GM18867 (cell line): ENCODE data around the gene SEMA4D.

Source experiments
- ATAC-seq: cut with Tn5 transposase; IDR thresholded peaks from one replicate; pipeline ENCODE4 v1.9.1; 2021; ENCODE audit warnings: mild to moderate bottlenecking, moderate library complexity; ENCODE audit not compliant: unreplicated experiment

Gene SEMA4D

DNA sequence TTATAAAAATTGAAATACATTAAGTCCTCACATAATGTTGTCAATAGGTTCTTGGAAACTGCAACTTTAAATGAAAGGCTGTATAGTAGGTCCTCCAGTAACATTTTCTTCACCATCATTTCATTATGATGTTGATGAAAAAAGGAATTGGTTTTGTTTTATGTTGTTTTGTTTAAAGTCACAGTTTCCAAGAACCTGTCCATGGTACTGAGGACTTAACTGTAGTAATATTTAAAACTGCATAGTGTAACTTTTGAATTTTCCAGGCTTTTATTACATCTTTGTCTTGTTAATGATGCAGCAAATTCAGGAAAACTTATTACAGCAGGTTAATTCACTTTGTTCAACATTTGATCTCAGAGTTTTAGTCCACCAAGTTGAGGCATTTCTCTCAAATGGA, 168.0 kb downstream of the SEMA4D start:
- ATAC-seq, result no peak

DNA sequence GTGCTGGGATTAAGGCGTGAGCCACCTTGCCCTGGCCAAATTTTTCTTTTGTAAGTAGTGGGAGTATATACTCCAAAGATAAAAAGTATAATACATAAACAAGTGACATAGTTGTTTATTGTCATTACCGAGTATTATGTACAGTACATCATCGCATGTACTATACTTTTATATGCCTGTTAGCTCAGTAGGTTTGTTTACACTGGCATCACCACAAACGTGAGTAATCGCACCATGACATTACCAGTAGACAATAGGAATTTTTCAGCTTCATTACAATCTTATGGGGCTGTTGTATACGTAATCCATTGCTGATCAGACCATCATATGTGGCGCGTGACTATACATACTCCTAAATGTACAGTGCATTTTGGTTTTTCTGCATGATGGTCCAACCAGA, 169.8 kb downstream of the SEMA4D start:
- ATAC-seq, result no peak

GRCh38 chr9:89325733-89326132, 172.2 kb downstream of the SEMA4D start:
- ATAC-seq, result no peak

- no peak for ATAC-seq
Measured at GRCh38 chr9:89323390-89323789, 174.5 kb downstream of the SEMA4D start.

GRCh38 chr9:89319015-89319905, 178.7 kb downstream of the SEMA4D start:
- no peak for ATAC-seq

DNA sequence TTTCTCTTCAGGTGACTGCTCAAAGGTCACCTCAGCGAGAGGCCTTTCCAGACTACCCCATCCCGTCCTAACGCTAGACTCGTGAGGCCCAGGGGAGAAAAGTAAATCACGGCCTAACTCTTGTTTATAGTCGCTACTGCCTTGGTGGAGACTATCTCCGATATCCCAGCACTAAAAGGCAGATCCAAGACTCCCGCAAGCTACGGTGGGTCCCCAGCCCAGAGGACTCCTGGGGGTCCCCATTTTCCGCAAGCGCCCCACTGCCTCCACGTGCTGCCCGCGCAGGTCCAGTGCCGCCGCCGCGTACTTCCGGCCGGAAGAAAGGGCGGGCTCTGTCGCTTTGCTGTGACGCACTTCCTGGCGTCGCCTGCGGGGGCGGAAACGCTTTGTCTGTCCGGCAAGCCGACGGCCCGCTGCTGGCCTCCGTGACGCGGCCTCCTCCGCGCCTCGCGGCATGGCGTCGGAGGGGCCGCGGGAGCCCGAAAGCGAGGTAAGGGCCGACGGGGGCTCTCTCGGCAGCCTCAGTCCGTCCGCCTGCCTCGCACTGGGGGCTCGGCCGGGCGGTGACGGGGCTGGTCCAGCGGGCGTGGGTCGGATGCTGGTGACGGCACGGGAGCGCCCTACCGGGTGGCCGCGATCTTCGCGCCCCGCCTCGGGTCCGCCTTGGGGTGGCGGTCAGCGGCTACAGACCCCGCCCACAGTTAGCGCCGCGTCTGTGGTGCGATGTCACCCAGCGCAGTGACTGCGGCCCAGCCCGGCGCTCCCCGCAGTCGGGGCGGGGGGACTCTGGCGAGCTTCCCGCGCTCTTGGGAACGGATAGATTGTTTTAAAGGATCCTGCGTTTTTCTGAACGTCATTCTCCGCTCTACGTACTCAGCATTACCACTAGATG, 179.5 kb downstream of the SEMA4D start, which contains the start of gene SECISBP2:
Gene SECISBP2 (plus strand): TSS at position 378 of the 892 bp plus-strand sequence. CDS start 77 bp downstream, at position 455.
- peak; percentile 91 for ATAC-seq

- no peak for ATAC-seq
Measured at GRCh38 chr9:89317282-89317681, 180.6 kb downstream of the SEMA4D start.

DNA sequence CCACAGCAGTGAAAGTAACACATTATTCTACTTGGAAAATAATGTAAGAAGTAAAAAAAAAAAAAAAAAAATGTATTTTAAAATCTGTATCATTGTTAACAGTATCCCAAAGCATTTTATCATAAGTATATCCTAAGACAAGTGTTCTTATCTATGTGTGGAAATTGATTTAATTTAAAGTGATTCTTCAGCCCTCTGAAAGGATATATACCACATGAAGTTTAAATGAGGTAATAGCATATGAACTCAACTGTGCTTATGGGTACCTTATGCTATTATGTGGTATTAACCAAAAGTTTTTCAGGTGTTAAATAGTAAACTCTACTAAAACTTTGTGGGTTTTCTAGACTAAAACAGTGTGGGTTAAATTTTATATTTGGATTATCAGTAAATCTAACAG, 182.4 kb downstream of the SEMA4D start:
- no peak for ATAC-seq

DNA sequence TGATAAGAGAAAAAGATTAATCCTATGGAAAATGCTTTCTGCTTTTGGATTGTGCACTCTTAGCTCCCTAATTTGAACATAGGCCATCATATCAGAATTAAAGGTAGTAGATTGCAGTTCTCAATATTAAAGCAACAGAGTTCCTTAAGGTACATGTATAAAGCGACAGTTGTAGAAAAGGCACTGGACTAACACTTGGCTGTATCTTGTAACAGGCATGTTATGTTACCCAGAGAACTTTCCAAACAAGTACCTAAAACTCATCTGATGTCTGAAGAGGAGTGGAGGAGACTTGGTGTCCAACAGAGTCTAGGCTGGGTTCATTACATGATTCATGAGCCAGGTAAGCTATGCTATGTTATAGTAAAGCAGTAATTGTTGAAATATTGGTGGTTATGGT, 183.0 kb downstream of the SEMA4D start:
- ATAC-seq, result no peak

DNA sequence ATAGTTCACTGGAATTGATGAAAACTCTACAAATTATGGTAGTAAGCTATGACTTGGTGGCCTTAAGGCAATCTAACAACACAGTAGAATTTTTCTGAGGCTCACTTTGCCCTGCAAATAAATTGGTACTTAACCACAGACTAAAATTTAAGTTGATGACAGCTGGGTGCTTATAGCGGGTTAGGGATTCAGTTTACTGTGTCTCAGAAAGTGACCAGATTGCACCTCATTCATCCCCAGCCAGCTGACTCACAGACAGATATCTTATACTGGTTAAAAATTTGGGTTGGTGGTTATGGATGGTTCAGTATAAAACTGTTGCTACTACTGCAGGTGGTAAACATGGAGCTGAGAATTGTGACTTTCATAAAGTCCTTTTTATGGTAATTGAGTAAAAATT, 184.1 kb downstream of the SEMA4D start:
- no peak for ATAC-seq

GRCh38 chr9:89312222-89312571, 185.7 kb downstream of the SEMA4D start:
- ATAC-seq, result no peak

GRCh38 chr9:89311346-89312221, 186.3 kb downstream of the SEMA4D start:
- ATAC-seq, result peak; percentile 1
